GM18520 (cell line): ENCODE results near the gene ADM2.

ENCODE experiments used
- ATAC-seq: cut with Tn5 transposase; IDR thresholded peaks from one replicate; pipeline ENCODE4 v1.9.1; 2021; ENCODE audit not compliant: unreplicated experiment

ADM2 gene

GRCh38 chr22:50467341-50467740, 14.0 kb upstream of the ADM2 start:
- no peak for ATAC-seq

GRCh38 chr22:50467773-50468440, 13.4 kb upstream of the ADM2 start:
- ATAC-seq: no peak

GRCh38 chr22:50468626-50469025, 12.7 kb upstream of the ADM2 start:
- ATAC-seq: no peak

- peak; percentile 31 for ATAC-seq
Observed at GRCh38 chr22:50469377-50470305, 11.7 kb upstream of the ADM2 start.

GRCh38 chr22:50470491-50470890, 10.9 kb upstream of the ADM2 start:
- ATAC-seq: no peak

GRCh38 chr22:50471197-50471847, 10.0 kb upstream of the ADM2 start:
- no peak for ATAC-seq

GRCh38 chr22:50471962-50472361, 9.4 kb upstream of the ADM2 start:
- no peak for ATAC-seq

- ATAC-seq: no peak
Observed at GRCh38 chr22:50473088-50473487, 8.3 kb upstream of the ADM2 start.

- no peak for ATAC-seq
Observed at GRCh38 chr22:50473855-50474671, 7.3 kb upstream of the ADM2 start.

- peak; percentile 75 for ATAC-seq
Observed at GRCh38 chr22:50474710-50475651, 6.4 kb upstream of the ADM2 start, which contains the start of gene SBF1. Gene SBF1, minus strand, starts transcription at chr22:50475035. Its CDS starts 195 bp downstream, at chr22:50474840.

- ATAC-seq: no peak
Observed at GRCh38 chr22:50475652-50476002, 5.7 kb upstream of the ADM2 start.

GRCh38 chr22:50476868-50477267, 4.5 kb upstream of the ADM2 start:
- ATAC-seq: no peak

- no peak for ATAC-seq
Observed at GRCh38 chr22:50477923-50478322, 3.4 kb upstream of the ADM2 start.

- ATAC-seq: no peak
Observed at GRCh38 chr22:50479721-50480120, 1.6 kb upstream of the ADM2 start.

- ATAC-seq: no peak
Observed at GRCh38 chr22:50481045-50481439, 301 bp upstream of the ADM2 start.

GRCh38 chr22:50482107-50483074, 1.0 kb downstream of the ADM2 start:
- no peak for ATAC-seq

- no peak for ATAC-seq
Observed at GRCh38 chr22:50483106-50483505, 1.8 kb downstream of the ADM2 start.

- ATAC-seq: no peak
Observed at GRCh38 chr22:50483556-50483955, 2.2 kb downstream of the ADM2 start.
